ENCODE measurements around the gene TMC4. TPM values are rescaled to one million over a fixed set of nuclear protein-coding genes. Genes with fewer than 3 reads are reported as not detected.

TMC4 gene
- total RNA-seq, 1 experiment from 2014 or later, result 175 TPM

DNA sequence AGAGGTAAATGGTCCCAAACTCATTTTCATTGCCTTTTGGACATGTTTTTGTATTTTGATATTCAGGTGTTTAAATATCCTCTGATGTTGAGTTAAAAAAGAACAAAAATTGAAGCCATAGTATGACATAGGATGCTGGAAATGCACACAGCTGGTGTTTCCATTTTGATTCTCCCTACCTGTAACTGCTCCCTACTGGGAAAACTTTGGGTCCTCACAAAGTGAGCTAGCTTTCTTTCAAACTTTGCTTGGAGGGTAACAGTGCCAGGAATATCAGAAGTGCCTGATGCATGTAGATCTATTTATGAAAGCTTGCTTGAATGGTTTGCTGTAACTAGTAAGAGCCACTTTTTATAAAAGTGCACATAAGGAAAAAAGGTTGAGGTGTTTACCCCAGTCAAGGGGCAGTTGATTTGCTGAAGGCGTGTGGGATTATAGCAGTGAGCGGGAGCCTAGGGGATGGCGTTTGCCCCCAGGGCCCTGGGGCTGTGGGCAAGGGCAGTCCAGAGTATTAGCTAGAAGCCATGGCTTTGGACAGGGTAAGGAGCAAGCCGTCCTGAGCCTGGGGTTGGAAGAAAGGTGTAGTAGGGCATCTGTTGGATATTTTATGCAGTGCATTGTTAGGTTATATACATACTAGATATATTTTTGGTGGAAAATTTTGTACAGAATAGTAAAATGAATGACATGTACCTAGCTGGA, 32.0 kb upstream of the TMC4 start:
- H3K4me2 ChIP-seq, result peak overlapping the region; percentile 94
- peaks cover 90% of the 10 kb centered on the region for H3F3A ChIP-seq (ENCODE audit: insufficient read depth, low read depth)
- H3K9me2 ChIP-seq (ENCODE audit: insufficient read depth), result no peaks in the 10 kb centered on the region
- peaks cover 88% of the 10 kb centered on the region for H4K20me1 ChIP-seq (ENCODE audit: insufficient read depth)
- H3K27me3 ChIP-seq (ENCODE audit: insufficient read depth, low read depth), result no peaks in the 10 kb centered on the region
- ChIA-PET CTCF (no interaction called here), POLR2A (ENCODE audit: unreplicated experiment) (interaction anchor here (0.6 kb wide), 1 partner anchor 14 kb away, joined by 4 read pairs; no protein-coding TSS in a partner anchor)
- no peaks in the 10 kb centered on the region for H3K9me3 ChIP-seq (ENCODE audit: insufficient read depth, low read depth)
- no peak overlapping the region for H2AFZ ChIP-seq
- DNase-seq, result no peak
- peaks cover 62% of the 10 kb centered on the region for H3K79me2 ChIP-seq (ENCODE audit: low read depth)
- peaks cover 61% of the 10 kb centered on the region for H3K36me3 ChIP-seq (ENCODE audit: low read depth)
- 0 out of 2 replicates have a peak overlapping the region, but pooled peaks have one; percentile 0 for H3K27ac ChIP-seq
- peaks cover 62% of the 10 kb centered on the region for H3K4me1 ChIP-seq (replicated peaks; ENCODE audit: insufficient read depth)
- no TSS peak for BruUV-seq (replicated peaks)
- H3K4me3 ChIP-seq, result no peak overlapping the region
- no peak for TF ChIP-seq EZH2 (IDR thresholded peaks at IDR 0.05; ENCODE audit: low read depth)
- TF ChIP-seq, protein P1, sequence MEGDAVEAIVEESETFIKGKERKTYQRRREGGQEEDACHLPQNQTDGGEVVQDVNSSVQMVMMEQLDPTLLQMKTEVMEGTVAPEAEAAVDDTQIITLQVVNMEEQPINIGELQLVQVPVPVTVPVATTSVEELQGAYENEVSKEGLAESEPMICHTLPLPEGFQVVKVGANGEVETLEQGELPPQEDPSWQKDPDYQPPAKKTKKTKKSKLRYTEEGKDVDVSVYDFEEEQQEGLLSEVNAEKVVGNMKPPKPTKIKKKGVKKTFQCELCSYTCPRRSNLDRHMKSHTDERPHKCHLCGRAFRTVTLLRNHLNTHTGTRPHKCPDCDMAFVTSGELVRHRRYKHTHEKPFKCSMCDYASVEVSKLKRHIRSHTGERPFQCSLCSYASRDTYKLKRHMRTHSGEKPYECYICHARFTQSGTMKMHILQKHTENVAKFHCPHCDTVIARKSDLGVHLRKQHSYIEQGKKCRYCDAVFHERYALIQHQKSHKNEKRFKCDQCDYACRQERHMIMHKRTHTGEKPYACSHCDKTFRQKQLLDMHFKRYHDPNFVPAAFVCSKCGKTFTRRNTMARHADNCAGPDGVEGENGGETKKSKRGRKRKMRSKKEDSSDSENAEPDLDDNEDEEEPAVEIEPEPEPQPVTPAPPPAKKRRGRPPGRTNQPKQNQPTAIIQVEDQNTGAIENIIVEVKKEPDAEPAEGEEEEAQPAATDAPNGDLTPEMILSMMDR (conservative IDR thresholded peaks at IDR 0.05), result no peak
- intact Hi-C loops (cut with micrococcal nuclease; ENCODE audit: unreplicated experiment), result no loop called here

DNA sequence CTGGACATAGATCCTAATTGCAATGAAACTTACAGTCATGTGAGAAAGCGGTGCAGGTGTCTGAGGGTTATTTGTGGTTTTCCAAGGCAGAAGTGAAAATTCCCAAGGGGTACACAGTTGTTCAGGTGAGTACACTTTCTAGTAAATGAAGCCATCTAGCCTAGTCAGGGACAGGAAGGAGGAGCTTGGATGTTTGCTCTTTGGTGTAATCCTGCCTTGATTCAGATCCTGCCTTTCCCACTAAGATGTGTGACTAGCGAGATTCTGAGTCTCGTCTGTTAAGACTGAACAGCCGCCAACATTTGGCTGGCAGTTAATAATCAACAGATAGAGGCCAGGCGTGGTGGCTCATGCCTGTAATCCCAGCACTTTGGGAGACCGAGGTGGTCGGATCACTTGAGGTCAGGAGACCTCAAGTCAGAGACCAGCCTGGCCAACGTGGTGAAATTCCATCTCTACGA, 30.2 kb upstream of the TMC4 start:
- Histone ChIP-seq H3F3A (ENCODE audit: insufficient read depth, low read depth) (peaks cover 74% of the 10 kb centered on the region), H3K4me1 (replicated peaks; ENCODE audit: insufficient read depth) (peaks cover 47% of the 10 kb centered on the region), H3K27ac (peak overlapping the region; percentile 85; the same call in 1 of the 2 replicates), H3K79me2 (ENCODE audit: low read depth) (peaks cover 62% of the 10 kb centered on the region), H3K36me3 (ENCODE audit: low read depth) (peaks cover 61% of the 10 kb centered on the region), H4K20me1 (ENCODE audit: insufficient read depth) (peaks cover 72% of the 10 kb centered on the region), H3K4me3 (peak overlapping the region; percentile 82; the same call in 1 of the 2 replicates), H3K9me2 (ENCODE audit: insufficient read depth) (no peaks in the 10 kb centered on the region), H3K27me3 (ENCODE audit: insufficient read depth, low read depth) (no peaks in the 10 kb centered on the region), H3K9me3 (ENCODE audit: insufficient read depth, low read depth) (no peaks in the 10 kb centered on the region), H3K4me2 (peak overlapping the region; percentile 94), H2AFZ (no peak overlapping the region)
- no peak for TF ChIP-seq EZH2 (IDR thresholded peaks at IDR 0.05; ENCODE audit: low read depth)
- no TSS peak for BruUV-seq (replicated peaks)
- DNase-seq, result no peak
- ChIA-PET POLR2A (ENCODE audit: unreplicated experiment) (no interaction called here), CTCF (no interaction called here)
- intact Hi-C loops (cut with micrococcal nuclease; ENCODE audit: unreplicated experiment), result no loop called here

DNA sequence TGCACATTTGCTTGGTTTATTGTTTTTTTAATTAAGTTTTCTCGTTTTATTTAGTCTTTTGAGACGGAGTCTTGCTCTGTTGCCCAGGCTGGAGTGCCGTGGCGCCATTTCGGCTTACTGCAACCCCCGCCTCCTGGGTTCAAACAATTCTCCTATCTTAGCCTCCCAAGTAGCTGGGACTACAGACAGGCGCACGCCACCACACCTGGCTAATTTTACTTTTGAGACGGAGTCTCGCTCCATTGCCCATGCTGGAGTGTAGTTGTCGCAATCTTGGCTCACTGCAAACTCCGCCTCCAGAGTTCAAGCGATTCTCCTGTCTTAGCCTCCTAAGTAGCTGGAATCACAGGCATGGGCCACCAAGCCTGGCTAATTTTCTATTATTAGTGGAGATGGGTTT, 29.0 kb upstream of the TMC4 start:
- Histone ChIP-seq H2AFZ (no peak overlapping the region), H3K9me3 (ENCODE audit: insufficient read depth, low read depth) (no peaks in the 10 kb centered on the region), H3K36me3 (ENCODE audit: low read depth) (peaks cover 60% of the 10 kb centered on the region), H3K4me1 (replicated peaks; ENCODE audit: insufficient read depth) (peaks cover 40% of the 10 kb centered on the region), H3K27me3 (ENCODE audit: insufficient read depth, low read depth) (no peaks in the 10 kb centered on the region), H4K20me1 (ENCODE audit: insufficient read depth) (peaks cover 60% of the 10 kb centered on the region), H3F3A (ENCODE audit: insufficient read depth, low read depth) (peaks cover 64% of the 10 kb centered on the region), H3K9me2 (ENCODE audit: insufficient read depth) (no peaks in the 10 kb centered on the region), H3K4me2 (peak overlapping the region; percentile 94), H3K4me3 (peak overlapping the region; percentile 82), H3K27ac (peak overlapping the region; percentile 85), H3K79me2 (ENCODE audit: low read depth) (peaks cover 62% of the 10 kb centered on the region)
- CTCF ChIA-PET, result no interaction called here
- TF ChIP-seq, protein P1 (conservative IDR thresholded peaks at IDR 0.05), result no peak
- TF ChIP-seq EZH2 (IDR thresholded peaks at IDR 0.05; ENCODE audit: low read depth), result no peak
- POLR2A ChIA-PET (ENCODE audit: unreplicated experiment), result interaction anchor here (0.6 to 2.5 kb wide), 2 partner anchors 13 to 37 kb away, joined by 4 to 14 read pairs; partner anchors contain the start of gene MBOAT7
- DNase-seq, result no peak
- no TSS peak for BruUV-seq (replicated peaks)
- intact Hi-C loops (cut with micrococcal nuclease; ENCODE audit: unreplicated experiment), result no loop called here

Measured in PC-9 (cell line).